Spleen (tissue), 11 donors: ENCODE results near the gene APOBEC3A. TPM values are rescaled to one million over a fixed set of nuclear protein-coding genes. Genes with fewer than 3 reads are reported as not detected.

Experiments used
- DNase-seq: peaks from one replicate; pipeline ENCODE4 v3.0.0-alpha.2; 2020
- H3K27ac ChIP-seq, 8 donors: fragments of 200-600 bp; sonication (generic) in 7 of 8; 1 replicate in 4 of 8; 2 replicates in 4 of 8; pipeline versions ENCODE4 v1.5.0 to v1.8.0; 2016 to 2021; ENCODE audit warnings: inconsistent platforms in 4 of 8, mild to moderate bottlenecking in 4 of 8, moderate library complexity in 1 of 8
- H3K27me3 ChIP-seq, 7 donors: fragments of 200-600 bp; sonication (generic) in 6 of 7; replicated peaks in 1 of 7; 1 replicate in 4 of 7; 2 replicates in 3 of 7; pipeline versions ENCODE4 v1.5.0 to v1.8.0; 2016 to 2021; ENCODE audit warnings: inconsistent platforms in 3 of 7, mild to moderate bottlenecking in 1 of 7
- H3K36me3 ChIP-seq, 6 donors: fragments of 200-600 bp; sonication (generic) in 5 of 6; 1 replicate in 4 of 6; 2 replicates in 2 of 6; pipeline versions ENCODE4 v1.5.0 to v1.8.0; 2016 to 2021; ENCODE audit warnings: inconsistent platforms in 2 of 6
- H3K4me1 ChIP-seq, 6 donors: fragments of 200-600 bp; sonication (generic) in 5 of 6; 1 replicate in 3 of 6; 2 replicates in 3 of 6; pipeline versions ENCODE4 v1.5.0 to v1.8.0; 2016 to 2021; ENCODE audit warnings: inconsistent platforms in 3 of 6
- H3K4me3 ChIP-seq, 8 donors: fragments of 200-600 bp; sonication (generic) in 7 of 8; 1 replicate in 4 of 8; 2 replicates in 4 of 8; pipeline versions ENCODE4 v1.5.0 to v1.8.0; 2016 to 2021; ENCODE audit warnings: inconsistent platforms in 4 of 8, mild to moderate bottlenecking in 4 of 8, moderate library complexity in 2 of 8
- H3K9me3 ChIP-seq, 8 donors: fragments of 200-600 bp; sonication (generic) in 7 of 8; 1 replicate in 4 of 8; 2 replicates in 4 of 8; pipeline versions ENCODE4 v1.5.0 to v1.8.0; 2016 to 2021; ENCODE audit warnings: inconsistent platforms in 4 of 8
- POLR2A ChIP-seq, 3 donors: fragments of 450-650 bp; IDR thresholded peaks; one replicate each; pipeline ENCODE4 v1.5.1; 2017; ENCODE audit warnings: antibody characterized with exemption in 3 of 3, mild to moderate bottlenecking in 1 of 3
- POLR2AphosphoS5 ChIP-seq, 3 donors: sonication (generic); formaldehyde crosslinking; IDR thresholded peaks; one replicate each; pipeline ENCODE4 v1.5.1; 2017; ENCODE audit warnings: antibody characterized with exemption in 3 of 3
- WGBS, 5 donors: extraction: QIAGEN DNeasy Blood & Tissue Kit in 3 of 5; methylation state at CpG; one replicate each; pipeline versions ENCODE4 v1.1.5 to v1.1.7; 2013 to 2018; 5-methylcytosine and 5-hydroxymethylcytosine counted together
- intact Hi-C: fragments of 100-400 bp; cut with DNase I; formaldehyde crosslinking; loops from one replicate; pipeline ENCODE4 v1.15.0; 2023; ENCODE audit warnings: low total_unique reads
- polyA plus RNA-seq, 3 donors: library from polyadenylated mRNA; stranded (reverse); fragments of 200-250 nt; gene quantifications; one replicate each; pipeline ENCODE4 v1.2.1, GENCODE V29; 2013
- total RNA-seq, 7 donors: library from RNA; depleted of rRNA in 3 of 7; stranded (reverse); fragments of >200 nt in 3 of 7; fragmentation: NEBNext Ultra II Directional in 4 of 7; extraction: Animal tissue kit (Norgen Biotek cat#: 25700) in 4 of 7; gene quantifications; one replicate each; pipeline versions ENCODE4 v1.1.0 to v1.2.1, GENCODE V29; 2016 to 2021
- TF ChIP-seq, protein P1 (sequence below), 11 experiments: fragments of 200-600 bp in 7 of 11; fragments of 450-650 bp in 4 of 11; sonication (generic) in 4 of 11; IDR thresholded peaks in 8 of 11; conservative IDR thresholded peaks in 3 of 11; 1 replicate in 7 of 11; 2 replicates in 4 of 11; pipeline versions ENCODE4 v1.4.0 to v1.8.0; 2016 to 2021; ENCODE audit warnings: antibody characterized with exemption in 11 of 11, inconsistent platforms in 4 of 11, mild to moderate bottlenecking in 1 of 11
- donor health status: healthy with polysubstance abuse.
- donor health status: DM: no; HTN: no; CAD: no; lungs with moderate emphysema.
- donor health status: DM: no; HTN: no; CAD: no.
- donor health status: Bipolar disorder and iron deficiency.
- donor health status: healthy.
- donor health status: DM: no; HTN: no; CAD: no.
- donor health status: DM: yes; HTN: yes; CAD: no.

Gene APOBEC3A
- total and polyA plus RNA-seq, 10 donors = 1.2 to 163 (median 46.1) TPM

DNA sequence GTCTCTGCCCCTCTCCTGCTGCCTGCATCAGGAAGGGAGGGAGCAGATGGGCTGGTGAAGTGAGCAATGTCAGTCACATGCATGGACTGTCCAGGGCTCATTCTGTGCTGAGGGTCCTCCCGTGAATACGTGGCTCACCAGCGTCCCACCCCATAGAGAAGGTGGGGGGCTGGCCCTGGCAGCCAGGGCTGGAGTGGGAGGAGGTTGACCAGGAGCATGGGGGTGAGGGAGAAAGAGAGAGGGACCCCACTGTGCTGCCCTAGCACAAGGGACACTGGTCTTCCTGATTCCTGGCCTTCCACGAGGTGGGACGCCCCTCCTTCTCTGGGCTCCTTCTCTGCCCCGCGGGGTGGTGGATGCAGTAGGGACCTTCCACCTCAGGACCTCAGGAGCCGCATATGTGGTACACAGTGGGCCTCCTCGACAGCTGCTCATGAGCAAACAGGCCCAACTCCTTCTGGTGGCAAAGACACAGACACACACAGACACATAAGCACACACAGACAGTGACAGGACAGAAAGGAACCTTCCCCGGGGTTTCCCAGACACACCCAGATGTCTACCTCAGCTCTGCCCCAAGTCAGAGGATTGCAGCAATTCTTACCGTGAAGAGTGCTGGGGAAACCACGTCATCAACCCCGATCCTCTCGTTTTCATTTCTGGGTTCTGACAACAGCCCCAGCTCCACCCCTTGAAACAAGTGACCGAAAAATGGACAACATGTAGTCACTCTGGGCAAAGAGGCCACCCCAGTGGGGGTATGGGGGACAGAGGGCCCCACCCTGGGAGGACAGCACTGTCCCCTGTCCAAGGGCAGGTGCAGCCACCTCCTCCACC is 3.6 kb upstream of the APOBEC3A start:
- peaks cover 0 to 60% (median 2%) of the 10 kb centered on the region in 6 donors for H3K4me1 ChIP-seq
- peak; percentile 80 for DNase-seq
- H3K36me3 ChIP-seq = peaks cover 0 to under 1% (median 0%) of the 10 kb centered on the region in 6 donors
- TF ChIP-seq, protein P1, sequence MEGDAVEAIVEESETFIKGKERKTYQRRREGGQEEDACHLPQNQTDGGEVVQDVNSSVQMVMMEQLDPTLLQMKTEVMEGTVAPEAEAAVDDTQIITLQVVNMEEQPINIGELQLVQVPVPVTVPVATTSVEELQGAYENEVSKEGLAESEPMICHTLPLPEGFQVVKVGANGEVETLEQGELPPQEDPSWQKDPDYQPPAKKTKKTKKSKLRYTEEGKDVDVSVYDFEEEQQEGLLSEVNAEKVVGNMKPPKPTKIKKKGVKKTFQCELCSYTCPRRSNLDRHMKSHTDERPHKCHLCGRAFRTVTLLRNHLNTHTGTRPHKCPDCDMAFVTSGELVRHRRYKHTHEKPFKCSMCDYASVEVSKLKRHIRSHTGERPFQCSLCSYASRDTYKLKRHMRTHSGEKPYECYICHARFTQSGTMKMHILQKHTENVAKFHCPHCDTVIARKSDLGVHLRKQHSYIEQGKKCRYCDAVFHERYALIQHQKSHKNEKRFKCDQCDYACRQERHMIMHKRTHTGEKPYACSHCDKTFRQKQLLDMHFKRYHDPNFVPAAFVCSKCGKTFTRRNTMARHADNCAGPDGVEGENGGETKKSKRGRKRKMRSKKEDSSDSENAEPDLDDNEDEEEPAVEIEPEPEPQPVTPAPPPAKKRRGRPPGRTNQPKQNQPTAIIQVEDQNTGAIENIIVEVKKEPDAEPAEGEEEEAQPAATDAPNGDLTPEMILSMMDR (IDR thresholded peaks at IDR 0.05 in 8 of 11, conservative IDR thresholded peaks at IDR 0.05 in 3 of 11) = peak in 1 of 11 experiments; percentile 25
- no peak for TF ChIP-seq POLR2A (IDR thresholded peaks at IDR 0.05)
- peak; percentile 48 to 79 (median 65) for TF ChIP-seq POLR2AphosphoS5 (IDR thresholded peaks at IDR 0.05)
- WGBS, 5 donors = 51 to 73% (median 63%) methylated on average over 10 to 15 of the region's 15 CpGs
- peak overlapping the region in 3 of 8 donors; percentile 28 to 63 (median 33) for H3K4me3 ChIP-seq
- intact Hi-C loops = no loop called here
- H3K9me3 ChIP-seq = no peaks in the 10 kb centered on the region
- no peaks in the 10 kb centered on the region for H3K27me3 ChIP-seq
- peak overlapping the region in 7 of 8 donors; percentile 66 to 97 (median 90) for H3K27ac ChIP-seq

DNA sequence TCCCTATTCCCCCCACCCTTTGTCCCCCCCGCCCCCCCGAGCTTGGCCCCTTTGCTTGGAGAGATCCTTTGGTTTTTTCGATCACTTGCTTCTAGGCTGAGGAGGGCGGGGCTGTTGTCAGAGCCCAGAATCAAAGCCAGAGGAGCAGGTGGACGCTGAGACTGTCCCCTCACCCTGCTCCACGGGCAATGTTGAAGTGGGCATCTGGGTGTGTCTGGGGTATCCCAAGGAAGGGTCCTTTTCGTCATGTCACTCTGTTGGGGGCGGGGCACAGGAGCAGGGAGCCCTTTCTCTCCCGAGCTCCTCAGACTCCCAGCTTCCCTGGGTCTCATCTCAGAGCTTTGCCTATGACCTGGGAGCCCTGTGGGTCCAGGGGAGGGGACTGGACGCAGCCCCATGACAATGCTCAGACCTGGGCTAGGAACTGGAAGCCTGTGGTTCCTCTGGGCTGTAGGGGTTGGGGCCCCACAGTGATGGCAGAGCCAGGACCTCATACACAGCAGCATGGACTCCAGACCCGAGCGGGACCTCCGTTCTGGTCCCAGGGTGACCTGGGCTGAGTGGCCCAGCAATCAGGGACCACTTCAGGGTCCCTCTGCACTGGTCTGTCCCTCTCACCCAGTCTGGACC is 2.9 kb upstream of the APOBEC3A start:
- H3K36me3 ChIP-seq = peaks cover 0 to 8% (median 0%) of the 10 kb centered on the region in 6 donors
- peak; percentile 76 for DNase-seq
- H3K9me3 ChIP-seq = no peaks in the 10 kb centered on the region
- H3K4me1 ChIP-seq = peaks cover 0 to 67% (median 1%) of the 10 kb centered on the region in 6 donors
- WGBS, 5 donors = 80 to 95% (median 87%) methylated on average over 11 to 13 of the region's 13 CpGs
- intact Hi-C loops = no loop called here
- no peaks in the 10 kb centered on the region for H3K27me3 ChIP-seq
- H3K27ac ChIP-seq = peak overlapping the region in 7 of 8 donors; percentile 66 to 97 (median 90)
- peak overlapping the region in 2 of 8 donors; percentile 4 to 63 for H3K4me3 ChIP-seq
- TF ChIP-seq POLR2A (IDR thresholded peaks at IDR 0.05) (no peak), POLR2AphosphoS5 (IDR thresholded peaks at IDR 0.05) (no peak)
- TF ChIP-seq, protein P1 (IDR thresholded peaks at IDR 0.05 in 8 of 11, conservative IDR thresholded peaks at IDR 0.05 in 3 of 11) = no peak

DNA sequence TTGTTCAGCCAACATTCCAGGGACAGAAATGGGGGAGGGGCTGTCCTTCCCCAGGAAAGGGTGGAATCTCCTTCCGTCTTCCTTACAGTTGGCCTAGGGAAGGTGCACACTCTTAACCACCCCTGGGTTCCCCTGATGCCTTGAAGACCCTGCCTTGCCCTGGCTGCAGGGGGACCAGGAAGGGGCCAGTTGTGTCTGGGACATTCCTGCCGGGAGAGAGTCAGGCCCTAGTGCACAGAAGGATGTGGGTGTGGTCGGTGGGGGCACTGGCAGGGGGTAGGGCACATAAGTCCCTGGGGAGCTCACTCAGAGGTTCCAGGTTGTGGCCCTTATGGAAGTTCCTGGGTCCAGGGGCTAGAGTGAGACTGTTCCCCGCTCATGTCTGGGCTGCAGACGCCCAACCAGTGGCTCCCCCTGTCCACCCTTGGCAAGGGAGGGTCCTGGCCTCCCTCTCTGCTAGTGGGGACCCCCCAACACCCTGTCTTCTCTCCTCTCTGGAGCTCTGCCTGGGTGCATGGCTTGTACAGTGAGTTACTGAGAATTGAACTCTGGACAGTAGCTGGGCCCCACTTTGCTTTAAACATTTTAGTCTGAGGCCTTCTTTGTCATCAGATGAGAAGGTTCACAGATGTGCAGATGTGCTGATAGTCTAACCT is 2.0 kb upstream of the APOBEC3A start:
- peak overlapping the region in 2 of 8 donors; percentile 4 to 63 for H3K4me3 ChIP-seq
- DNase-seq = peak; percentile 66
- H3K36me3 ChIP-seq = peaks cover 0 to 16% (median 0%) of the 10 kb centered on the region in 6 donors
- TF ChIP-seq, protein P1 (IDR thresholded peaks at IDR 0.05 in 8 of 11, conservative IDR thresholded peaks at IDR 0.05 in 3 of 11) = no peak
- no peak for TF ChIP-seq POLR2AphosphoS5 (IDR thresholded peaks at IDR 0.05)
- TF ChIP-seq POLR2A (IDR thresholded peaks at IDR 0.05) = no peak
- peaks cover 0 to 69% (median 1%) of the 10 kb centered on the region in 6 donors for H3K4me1 ChIP-seq
- no peaks in the 10 kb centered on the region for H3K9me3 ChIP-seq
- intact Hi-C loops = no loop called here
- H3K27me3 ChIP-seq = no peaks in the 10 kb centered on the region
- H3K27ac ChIP-seq = peak overlapping the region in 4 of 8 donors; percentile 85 to 97 (median 92)
- WGBS, 5 donors = 70 to 88% (median 79%) methylated on average over 3 to 5 of the region's 5 CpGs
